ENCODE measurements around the gene ERBB4. TPM values are rescaled to one million over a fixed set of nuclear protein-coding genes. Genes with fewer than 3 reads are reported as not detected.

ERBB4 gene
- total RNA-seq, 1 experiment from 2014 or later: 0.04 TPM

DNA sequence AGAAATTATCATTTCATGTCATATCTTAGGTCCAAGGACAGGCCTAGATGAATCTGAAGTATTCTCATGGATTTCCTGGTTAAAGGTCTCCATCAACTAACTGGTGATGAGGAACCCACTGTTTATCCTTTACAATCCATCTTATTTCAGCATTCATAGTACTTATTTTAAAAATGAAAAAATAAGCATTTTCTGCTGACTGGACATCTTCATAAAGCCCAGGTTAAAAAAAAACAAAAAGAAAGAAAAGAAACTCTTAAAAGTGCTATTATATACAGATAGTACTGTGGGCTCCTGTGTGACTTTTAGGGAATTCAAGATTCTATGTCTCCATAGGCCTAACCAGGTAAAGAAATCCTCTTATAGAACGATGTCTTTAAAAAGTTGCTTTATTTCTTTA, 7.1 kb downstream of the ERBB4 start:
- H3T11ph ChIP-seq (ENCODE audit: low read length): no peak overlapping the region
- H2AFZ ChIP-seq (ENCODE audit: low read length): no peak overlapping the region
- no peaks in the 10 kb centered on the region for H3K36me3 Mint-ChIP-seq (ENCODE audit: insufficient read depth in 1 of 3, low read depth in 3 of 3)
- H2AK5ac ChIP-seq (ENCODE audit: insufficient read length, low read length): no peak overlapping the region
- DNase-seq: no peak
- no peaks in the 10 kb centered on the region for H3K79me2 ChIP-seq (ENCODE audit: insufficient read depth, low read length)
- H2BK20ac ChIP-seq (ENCODE audit: low read depth, low read length, poor library complexity, severe bottlenecking): no peak overlapping the region
- H3K79me1 ChIP-seq (ENCODE audit: insufficient read depth, low read depth, low read length, poor library complexity, severe bottlenecking): no peaks in the 10 kb centered on the region
- H2BK12ac ChIP-seq (ENCODE audit: insufficient read length, low read depth, low read length): no peak overlapping the region
- no peaks in the 10 kb centered on the region for H3K9me3 Mint-ChIP-seq
- H3K23me2 ChIP-seq (ENCODE audit: insufficient read length, low read depth, low read length, poor library complexity, severe bottlenecking): peaks cover 6% of the 10 kb centered on the region
- no peak overlapping the region for H4K8ac ChIP-seq (replicated peaks; ENCODE audit: insufficient read length, low read depth, low read length)
- H3K23ac ChIP-seq (ENCODE audit: insufficient read length, low read depth, low read length): no peak overlapping the region
- no peak overlapping the region for H3K27ac ChIP-seq (ENCODE audit: insufficient read length, low read depth, low read length)
- no peak overlapping the region for H3K9ac ChIP-seq (ENCODE audit: extremely low read depth, insufficient read length, low read length)
- no peaks in the 10 kb centered on the region for H4K20me1 ChIP-seq (ENCODE audit: control insufficient read depth, insufficient read depth, insufficient read length)
- peaks cover 8% of the 10 kb centered on the region; the same call in 1 of the 2 replicates for H3K27me3 ChIP-seq (ENCODE audit: insufficient read depth, low read length)
- H2BK5ac ChIP-seq (ENCODE audit: insufficient read length, low read length): no peak overlapping the region
- H3K4me1 Mint-ChIP-seq: peaks cover 7 to 8% of the 10 kb centered on the region in 2 experiments
- H3K4me1 ChIP-seq (ENCODE audit: insufficient read depth, low read length): no peaks in the 10 kb centered on the region
- WGBS (ENCODE audit: extremely low coverage, insufficient read length, low lambda C conversion rate): no CpG with 5 or more reads among the region's 1 CpG
- no peak overlapping the region for H3K27ac Mint-ChIP-seq
- no peak overlapping the region for H4K91ac ChIP-seq (ENCODE audit: insufficient read length, low read depth, low read length)
- no peak overlapping the region for H2BK120ac ChIP-seq (ENCODE audit: low read depth, low read length, poor library complexity, severe bottlenecking)
- no peak overlapping the region for H2BK15ac ChIP-seq (ENCODE audit: low read depth, low read length)
- no peak for TF ChIP-seq CTCF (conservative IDR thresholded peaks at IDR 0.05)
- H3K18ac ChIP-seq (ENCODE audit: insufficient read length, low read depth, low read length): no peak overlapping the region
- H3K4ac ChIP-seq (ENCODE audit: low read depth, low read length): no peak overlapping the region
- H3K9me3 ChIP-seq (ENCODE audit: control insufficient read depth, low read depth, low read length): no peaks in the 10 kb centered on the region
- H4K5ac ChIP-seq (ENCODE audit: insufficient read length, low read depth, low read length): no peak overlapping the region
- H3K56ac ChIP-seq (ENCODE audit: insufficient read length, low read depth, low read length): no peak overlapping the region
- no peak overlapping the region for H3K4me2 ChIP-seq (ENCODE audit: insufficient read depth, insufficient read length, low read length)
- no peak overlapping the region for H3K4me3 Mint-ChIP-seq
- H3K27me3 Mint-ChIP-seq (ENCODE audit: low read depth): peaks cover 30% of the 10 kb centered on the region
- no peak overlapping the region for H3K14ac ChIP-seq (ENCODE audit: insufficient read depth, low read length)

Measured in H9 (cell line).